ENCODE data around the gene BACH1. TPM values are rescaled to one million over a fixed set of nuclear protein-coding genes. Genes with fewer than 3 reads are reported as not detected.
A peak's percentile ranks its signal among the peaks of the same experiment; 100 is the strongest.

The BACH1 gene
- total and polyA plus RNA-seq, 10 of the 15 experiments (the other 5 are each of a cell fraction or from before 2014, with no cell fraction given), result 3.2 to 25.7 (median 10.5) TPM

- no peak for TF ChIP-seq REST (IDR thresholded peaks at IDR 0.05; ENCODE audit: low read depth, low read length)
- TF ChIP-seq CBFB (IDR thresholded peaks at IDR 0.05; ENCODE audit: low read depth), result peak; percentile 65; the same call in 1 of the 2 replicates
- no peak for TF ChIP-seq BRCA1 (IDR thresholded peaks at IDR 0.05; ENCODE audit: low read depth, low read length)
- no peak for TF ChIP-seq TCF7 (IDR thresholded peaks at IDR 0.05; ENCODE audit: borderline replicate concordance)
- no peak for TF ChIP-seq NRF1 (conservative IDR thresholded peaks at IDR 0.05; ENCODE audit: low read depth, low read length)
- peak; percentile 95 for TF ChIP-seq POU2F2 (IDR thresholded peaks at IDR 0.05; ENCODE audit: borderline replicate concordance, low read depth, low read length)
- TF ChIP-seq ZNF592 (IDR thresholded peaks at IDR 0.05), result no peak
- 0 out of 4 replicates have a peak, but pooled peaks of 1 of the 2 experiments have one; percentile 42 for TF ChIP-seq SRF (IDR thresholded peaks at IDR 0.05; ENCODE audit: low read depth in 2 of 2, low read length in 2 of 2)
- no peak for TF ChIP-seq CEBPB (IDR thresholded peaks at IDR 0.05; ENCODE audit: borderline replicate concordance in 1 of 2, low read depth in 2 of 2, low read length in 2 of 2)
- peak; percentile 14; the same call in 1 of the 2 replicates for TF ChIP-seq SMC3 (IDR thresholded peaks at IDR 0.05; ENCODE audit: borderline replicate concordance, low read length)
- peak; percentile 19; the same call in 1 of the 2 replicates for TF ChIP-seq TCF3 (IDR thresholded peaks at IDR 0.05; ENCODE audit: borderline replicate concordance, insufficient read depth, low read depth, low read length)
- TF ChIP-seq KDM1A (IDR thresholded peaks at IDR 0.05; ENCODE audit: borderline replicate concordance), result no peak
- TF ChIP-seq ZBTB11 (CRISPR knock-in tag; IDR thresholded peaks at IDR 0.05), result no peak
- TF ChIP-seq RB1 (IDR thresholded peaks at IDR 0.05; ENCODE audit: borderline replicate concordance), result no peak
- no peak for TF ChIP-seq ZNF207 (IDR thresholded peaks at IDR 0.05; ENCODE audit: borderline replicate concordance)
- no peak for TF ChIP-seq SREBF1 (IDR thresholded peaks at IDR 0.05; ENCODE audit: low read length)
Observed at GRCh38 chr21:29299916-29300806, 1.4 kb downstream of the BACH1 start (continued).

All from GM12878 (cell line).